HG03066 (cell line): Measurements from ENCODE around the gene FOXA2.
"Not testable (repeated sequence)": the region's sequence is repeated elsewhere in the genome, so short reads cannot be mapped to it uniquely, and the experiment has no call there.

ENCODE experiments used
- ATAC-seq: cut with Tn5 transposase; IDR thresholded peaks from one replicate; pipeline ENCODE4 v1.9.1; 2021; ENCODE audit warnings: low read depth; ENCODE audit not compliant: unreplicated experiment

The FOXA2 gene

DNA sequence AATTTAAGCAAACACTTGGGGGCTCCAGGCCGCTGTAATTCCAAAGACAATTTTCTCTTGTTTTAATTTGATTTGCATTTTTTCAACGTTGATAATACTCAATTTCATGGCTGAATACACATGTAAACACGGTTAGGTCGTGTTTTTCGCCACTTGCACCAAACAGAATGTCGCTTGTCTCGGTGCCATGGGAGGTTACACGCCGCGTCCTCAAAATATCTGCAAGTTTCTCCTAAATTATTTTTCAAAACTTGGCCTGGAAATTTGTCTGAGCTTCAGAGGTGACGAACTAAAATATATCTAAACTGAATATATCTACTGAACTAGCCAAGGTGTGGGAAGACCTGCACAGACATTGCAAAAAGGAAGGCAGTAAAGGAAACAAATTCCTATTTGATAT, 15.0 kb downstream of the FOXA2 start:
- ATAC-seq = no peak

DNA sequence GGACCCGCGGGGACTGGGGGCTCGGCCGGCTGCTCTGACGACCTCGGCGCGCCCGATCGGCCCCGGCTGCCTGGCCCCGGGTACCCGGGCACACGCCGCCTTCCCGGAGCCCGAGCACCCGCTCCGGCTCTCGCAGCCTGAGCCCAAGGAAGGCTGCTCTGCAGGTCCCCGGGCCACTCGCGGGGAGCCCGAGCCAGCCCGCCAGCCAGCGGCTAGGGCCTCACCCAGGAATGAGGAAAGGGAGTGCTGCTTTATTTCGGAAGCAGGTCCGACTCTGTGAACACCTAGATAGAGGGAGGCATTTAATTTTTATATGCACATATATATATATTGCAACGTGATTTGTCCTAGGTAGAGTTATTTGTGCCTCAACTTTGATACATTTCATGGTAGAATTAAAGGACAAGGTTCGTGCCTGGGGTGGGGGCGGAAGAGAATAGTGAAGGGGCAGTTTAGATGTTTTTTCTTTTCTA, 15.5 kb downstream of the FOXA2 start:
- no peak for ATAC-seq

DNA sequence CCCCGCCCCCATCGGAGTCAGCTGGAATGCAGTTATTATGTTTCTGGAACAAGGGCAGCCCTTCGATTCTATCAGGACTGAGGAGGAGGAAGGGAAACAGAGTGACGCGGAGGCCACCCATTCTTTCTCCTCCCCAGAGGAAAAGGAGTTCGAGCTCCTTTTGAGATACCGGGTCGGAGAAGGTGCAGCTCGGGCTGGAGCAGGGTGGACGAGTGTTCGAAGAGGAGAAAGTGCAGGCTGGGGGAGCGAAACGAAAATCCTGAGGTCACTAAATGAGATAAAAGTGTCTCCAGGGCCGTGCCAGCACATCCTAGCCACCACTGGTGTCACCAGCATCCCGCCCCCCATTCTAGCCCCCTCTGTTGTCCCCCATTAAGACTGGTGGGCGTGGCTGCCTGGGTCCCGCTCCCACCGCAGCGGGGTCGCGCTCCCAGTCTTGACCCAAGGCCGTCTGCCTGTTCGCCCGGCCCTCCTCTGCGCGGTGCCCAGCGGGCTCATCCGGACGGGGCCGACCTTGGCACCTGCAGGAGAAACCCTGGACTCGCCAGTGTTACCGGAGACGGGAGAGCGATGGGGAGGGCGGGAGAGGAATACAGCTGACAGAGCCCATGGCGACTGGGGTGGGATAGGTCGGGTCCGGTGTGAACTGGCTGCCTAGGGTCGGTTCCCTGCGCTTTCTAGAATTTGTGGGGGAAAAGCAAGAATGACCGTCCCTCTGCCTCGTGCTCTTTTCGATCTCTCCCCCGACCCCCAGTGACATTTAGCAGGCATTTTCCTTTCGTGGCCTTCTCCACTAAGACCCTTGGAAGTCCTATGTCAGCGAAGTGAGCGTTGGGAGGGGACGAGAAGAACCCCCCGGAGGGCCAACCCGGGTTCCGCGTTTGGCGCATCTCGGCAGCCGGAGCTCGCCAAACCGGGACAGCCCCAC, 16.2 kb downstream of the FOXA2 start:
- no peak for ATAC-seq

DNA sequence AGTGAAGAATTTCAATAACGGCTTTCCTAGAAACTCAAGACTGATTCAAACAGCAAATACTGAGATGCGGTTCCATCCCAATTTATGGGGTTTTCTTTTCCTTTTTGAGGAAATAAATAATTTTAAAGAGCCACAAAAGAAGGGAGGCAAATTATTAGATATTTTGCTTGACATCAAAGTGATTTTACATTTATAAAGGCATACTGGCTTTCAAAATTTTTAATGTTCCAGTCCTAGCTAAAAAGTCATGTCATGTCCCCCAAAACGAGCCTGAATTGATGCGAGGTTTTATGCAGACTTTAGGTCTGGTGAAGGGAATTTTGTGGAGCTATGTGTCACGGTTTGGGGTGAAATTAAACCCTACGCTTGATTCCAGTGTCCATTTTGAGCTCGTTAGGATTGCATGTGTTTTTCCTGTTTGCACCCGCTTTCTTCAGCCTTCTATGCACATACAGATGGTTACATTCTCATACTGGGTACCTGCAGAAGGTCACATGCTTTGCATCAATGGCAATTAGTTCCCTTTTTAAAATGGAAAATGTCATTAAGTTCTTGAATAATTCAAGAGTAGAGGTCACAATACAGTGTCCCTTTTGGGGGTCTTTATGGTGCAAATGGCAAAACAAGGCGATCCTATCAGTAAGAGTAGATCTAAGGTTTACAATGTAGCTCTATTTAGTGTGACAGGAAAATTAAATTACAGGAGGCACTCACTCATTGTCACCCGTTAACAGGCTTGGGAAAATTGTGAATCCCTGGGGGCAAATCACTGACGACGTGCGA, 17.3 kb downstream of the FOXA2 start:
- ATAC-seq = no peak

DNA sequence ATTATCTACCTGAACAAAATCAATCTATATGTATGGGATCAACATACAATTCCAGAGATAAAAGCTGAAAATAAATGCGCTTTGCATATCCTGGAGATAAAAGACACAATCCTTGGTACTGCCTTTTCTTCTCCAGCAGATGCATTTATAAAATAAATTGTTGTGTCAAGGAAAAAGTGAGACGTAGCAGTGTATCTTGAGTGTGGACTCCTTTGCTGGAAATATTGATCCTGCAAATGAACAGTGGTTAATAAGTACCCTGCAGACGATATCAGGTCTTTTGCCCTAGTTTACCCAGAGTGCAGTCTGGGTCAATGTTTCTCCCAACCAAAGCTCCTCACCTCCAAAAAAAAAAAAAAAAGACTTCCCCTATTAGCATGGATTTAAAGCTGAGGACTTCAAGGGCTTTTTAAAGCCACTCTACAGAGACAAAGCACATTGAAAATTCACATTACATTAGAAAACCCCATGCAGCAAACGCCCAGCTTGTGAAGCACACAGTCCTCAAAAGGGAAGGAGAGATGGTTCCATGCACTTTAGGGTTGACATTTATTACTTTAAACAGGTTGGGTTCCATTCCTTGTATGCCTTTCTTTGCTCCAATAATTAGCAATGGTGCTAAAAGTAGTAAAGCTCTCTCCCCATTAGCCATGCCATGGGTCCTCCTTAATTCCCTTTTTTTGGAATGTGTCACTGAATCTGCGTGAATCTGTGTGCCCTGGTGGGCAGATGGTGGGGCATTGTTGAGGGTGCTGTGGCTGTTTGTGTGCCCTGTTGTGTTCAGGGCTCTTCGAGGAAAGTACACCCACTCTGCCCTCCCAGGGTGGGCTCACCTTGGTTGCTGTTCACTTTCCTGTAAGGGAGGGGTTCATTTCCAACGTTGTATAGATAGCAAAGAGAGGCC, 21.1 kb downstream of the FOXA2 start:
- no peak for ATAC-seq

DNA sequence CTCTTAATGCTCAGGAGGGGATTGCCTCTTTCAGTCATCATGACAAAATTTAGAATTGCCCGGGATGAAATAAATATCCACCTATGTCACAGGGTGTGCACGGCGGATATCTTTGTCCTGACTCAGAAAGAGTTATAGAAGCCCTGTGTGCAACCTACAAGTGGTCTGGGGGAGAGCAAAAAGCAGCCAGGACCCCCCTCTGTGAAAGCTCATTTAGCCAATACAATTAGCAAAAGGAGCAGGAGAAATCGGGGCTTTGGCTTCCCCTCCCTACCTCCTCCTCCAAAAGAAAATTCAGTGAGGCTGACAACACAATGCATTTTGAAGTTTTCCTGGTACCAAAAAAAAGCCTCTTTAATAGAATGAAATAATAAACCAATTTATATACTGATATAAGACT, 21.8 kb downstream of the FOXA2 start:
- ATAC-seq = no peak

DNA sequence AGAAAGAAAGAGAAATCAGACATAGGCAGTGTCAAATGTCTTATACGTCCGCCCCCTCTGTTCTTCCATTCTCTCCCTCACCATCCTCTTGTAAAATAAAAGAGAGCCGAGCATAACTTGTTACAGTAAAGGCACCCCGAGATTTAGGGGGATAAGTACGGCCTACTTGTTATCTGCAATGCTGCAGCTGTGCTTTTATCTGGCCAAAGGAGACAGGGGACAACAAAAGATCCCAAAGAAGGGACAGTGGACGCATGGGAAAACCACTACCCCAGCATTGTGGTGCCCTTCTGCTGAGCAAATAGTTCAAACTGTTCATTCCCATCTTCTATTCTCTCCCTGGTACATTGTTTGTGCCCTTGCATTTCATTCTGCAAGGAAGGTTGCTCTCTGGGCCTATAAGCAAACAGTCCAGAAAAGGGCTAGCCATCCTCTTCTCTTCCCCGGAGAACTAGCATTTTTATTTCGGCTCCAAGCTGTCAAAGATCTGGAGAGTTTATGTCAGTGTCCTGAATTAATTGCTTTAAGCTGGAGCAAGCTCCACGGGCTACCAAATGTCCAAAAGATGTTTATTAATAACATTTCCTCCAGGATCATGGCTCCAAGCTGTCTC, 22.3 kb downstream of the FOXA2 start:
- ATAC-seq = no peak

DNA sequence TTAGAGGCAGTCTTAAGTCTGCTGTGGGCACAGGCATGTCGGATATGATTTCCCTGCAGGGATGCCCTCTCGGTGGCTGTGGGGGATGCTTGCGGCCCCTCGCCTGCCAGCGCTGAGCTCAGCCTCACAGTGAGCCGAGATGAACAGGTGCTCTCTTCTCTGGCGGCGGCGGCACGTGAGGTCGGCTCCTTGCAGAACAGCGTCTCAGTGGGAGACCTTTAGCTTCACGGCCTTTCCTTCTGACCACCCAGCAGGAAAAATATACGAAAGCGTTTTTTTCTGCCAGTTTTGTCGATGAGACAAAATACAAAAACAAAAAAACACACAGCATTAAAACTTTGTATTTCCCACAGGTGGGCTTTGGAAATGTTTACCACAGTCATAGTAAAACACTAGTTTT, 23.6 kb downstream of the FOXA2 start:
- no peak for ATAC-seq

DNA sequence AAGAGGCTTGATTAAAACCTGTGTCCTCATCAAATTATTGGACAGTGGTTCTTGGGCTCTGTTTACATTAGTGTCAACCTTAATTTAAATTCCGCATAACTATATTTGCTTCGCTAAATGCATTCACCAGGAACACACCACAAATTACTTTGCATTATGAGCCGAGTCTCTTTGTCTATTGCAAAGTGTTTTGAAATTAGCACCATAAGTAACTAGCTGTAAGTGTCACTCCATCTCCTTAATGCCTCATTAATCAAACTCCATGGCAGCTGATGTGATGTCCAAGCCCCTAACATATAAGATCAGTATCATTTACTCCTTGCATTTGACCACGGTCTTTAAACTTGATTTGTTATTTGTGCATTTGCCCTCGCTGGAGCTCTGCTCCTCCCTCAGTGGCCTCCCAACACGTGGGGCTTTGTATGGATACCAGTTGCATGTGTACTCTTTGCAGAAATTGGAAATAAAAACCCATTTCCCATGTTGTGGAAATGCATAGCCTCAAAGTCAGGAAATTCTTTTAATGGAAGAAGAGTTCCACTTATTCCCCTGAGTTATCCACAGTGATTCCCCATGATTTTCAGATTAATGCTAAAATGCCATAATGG, 24.6 kb downstream of the FOXA2 start:
- no peak for ATAC-seq

DNA sequence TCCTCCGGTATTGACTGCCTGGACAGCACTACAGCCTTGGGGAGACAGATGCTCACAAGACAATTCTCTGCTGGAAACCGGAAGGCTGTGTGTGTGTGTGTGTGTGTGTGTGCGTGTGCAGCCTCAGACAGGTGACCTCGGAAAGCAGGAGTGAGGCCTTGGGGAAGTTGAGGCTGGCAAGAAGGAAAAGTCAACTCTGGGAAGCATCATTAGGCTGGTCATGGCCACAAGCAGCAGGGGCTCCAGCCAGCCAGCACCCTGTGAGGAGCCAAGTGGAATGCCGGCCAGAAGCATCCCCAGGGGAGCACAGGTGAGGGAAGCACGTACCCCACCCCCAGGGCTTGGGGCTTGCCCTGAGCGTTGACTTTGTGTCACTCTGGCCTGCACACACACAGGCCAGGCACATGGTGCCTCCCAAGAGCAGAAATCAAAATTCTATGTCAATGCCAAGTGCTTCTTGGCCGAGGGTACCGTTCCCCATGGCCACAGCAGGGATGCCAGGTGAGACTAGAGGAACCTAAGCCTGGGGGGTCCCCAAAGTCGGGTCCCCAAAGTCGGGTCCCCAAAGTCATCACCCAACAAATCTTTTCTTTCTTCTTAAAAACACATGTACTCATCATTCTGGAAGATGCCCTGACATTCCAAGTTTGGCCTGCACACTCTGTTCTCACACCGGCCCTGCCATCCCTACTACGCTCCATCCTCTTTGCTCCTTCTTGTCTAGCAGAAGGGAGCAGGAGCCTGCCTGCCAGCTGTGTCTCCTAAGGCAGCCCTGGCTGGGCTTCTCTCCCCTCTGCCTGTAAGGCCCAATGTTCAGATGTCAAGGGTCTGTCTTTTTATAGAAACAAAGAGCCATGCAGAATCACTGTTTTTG, 26.7 kb downstream of the FOXA2 start:
- no peak for ATAC-seq

DNA sequence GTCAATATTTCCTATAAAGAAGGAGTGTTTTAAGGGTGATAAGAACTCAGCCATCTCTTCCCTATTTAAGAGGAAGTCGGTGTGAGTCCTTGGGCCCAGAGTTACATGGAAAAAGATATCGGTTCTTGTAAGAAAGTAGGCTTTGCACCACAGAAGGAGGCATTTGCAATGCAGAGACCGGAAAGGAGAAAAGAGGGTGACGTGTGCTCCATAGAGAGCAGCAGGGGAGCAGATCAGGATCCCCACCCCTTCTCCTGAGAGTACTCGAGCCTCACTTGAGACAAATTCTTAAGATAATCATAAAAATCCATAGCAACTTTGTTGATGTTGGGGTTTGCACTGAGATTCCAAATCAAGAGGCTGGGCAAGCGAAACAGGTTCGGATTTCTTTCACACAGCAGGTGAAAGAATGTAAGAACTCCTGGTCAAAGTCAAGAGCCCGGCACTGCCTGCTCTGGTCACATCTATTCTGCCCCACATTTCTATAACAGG, 27.8 kb downstream of the FOXA2 start:
- ATAC-seq = no peak

DNA sequence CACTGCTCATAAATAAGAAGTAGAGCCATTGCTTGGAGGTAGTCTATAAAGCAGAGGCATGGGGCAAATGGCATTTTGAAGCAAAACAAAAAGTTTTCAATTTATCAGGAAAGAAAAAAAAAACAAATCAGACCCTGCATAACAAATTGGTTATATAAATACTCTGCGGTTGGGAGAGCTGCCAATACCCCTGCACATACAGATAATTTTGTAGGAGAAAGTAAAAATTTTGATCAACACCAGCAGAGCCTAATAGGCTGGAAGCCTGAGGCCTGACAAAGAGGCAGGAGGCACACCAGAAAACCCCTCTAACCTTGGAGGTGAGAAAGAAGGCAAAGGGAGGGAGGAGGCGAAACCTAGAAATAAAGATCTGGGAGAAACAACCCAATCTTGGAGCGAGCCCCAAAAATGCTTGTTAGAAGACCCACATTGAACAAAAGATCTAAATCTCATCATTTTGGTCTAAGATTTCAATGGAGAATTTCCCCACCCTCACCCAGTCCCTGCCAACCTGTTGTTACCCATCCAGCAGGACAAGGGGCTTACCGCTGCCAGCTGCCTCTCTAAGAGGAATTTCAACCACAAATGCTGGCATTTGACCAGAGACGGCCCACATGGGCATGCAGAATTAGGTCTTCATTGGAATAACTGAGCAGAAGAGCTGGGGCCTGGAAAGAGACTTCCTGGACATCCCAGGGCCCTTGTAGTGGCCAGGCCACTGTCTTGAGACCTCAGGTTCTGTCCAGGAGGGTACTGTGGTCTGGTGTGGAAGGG, 28.4 kb downstream of the FOXA2 start:
- no peak for ATAC-seq

DNA sequence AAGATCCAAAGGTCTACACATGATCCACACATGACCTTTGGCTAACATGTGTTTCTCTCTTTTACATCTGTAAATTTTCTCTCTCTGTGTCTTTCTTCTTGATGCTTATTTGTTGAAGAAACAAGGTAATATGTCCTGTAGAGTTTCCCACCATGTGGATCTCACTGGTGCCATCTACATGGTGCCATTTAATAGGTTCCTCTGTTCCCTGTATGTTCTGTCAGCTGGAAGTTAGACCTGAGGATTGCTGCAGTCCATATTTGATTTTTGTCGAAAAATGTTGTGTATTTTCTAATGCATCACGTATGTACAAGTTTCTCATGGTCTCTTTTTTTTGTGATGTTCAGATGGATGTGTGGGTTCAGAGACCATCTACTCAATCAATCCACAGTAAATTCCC, 30.0 kb downstream of the FOXA2 start:
- ATAC-seq = no peak

DNA sequence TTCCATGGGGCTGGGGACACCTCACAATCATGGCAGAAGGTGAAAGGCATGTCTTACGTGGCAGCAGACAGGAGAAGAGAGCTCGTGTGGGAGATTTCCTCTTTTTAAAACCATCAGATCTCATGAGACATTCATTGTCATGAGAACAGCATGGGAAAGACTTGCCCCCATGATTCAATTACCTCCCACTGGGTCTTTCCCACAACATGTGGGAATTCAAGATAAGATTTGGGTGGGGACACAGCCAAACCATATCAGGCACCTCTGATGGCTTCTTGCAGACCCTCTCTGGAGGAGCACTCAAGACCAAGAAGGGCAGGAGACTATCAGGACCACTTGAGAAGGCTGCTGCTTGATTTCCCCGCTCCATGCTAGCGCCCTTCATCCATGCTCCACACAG, 33.9 kb downstream of the FOXA2 start:
- ATAC-seq = not testable (repeated sequence)

DNA sequence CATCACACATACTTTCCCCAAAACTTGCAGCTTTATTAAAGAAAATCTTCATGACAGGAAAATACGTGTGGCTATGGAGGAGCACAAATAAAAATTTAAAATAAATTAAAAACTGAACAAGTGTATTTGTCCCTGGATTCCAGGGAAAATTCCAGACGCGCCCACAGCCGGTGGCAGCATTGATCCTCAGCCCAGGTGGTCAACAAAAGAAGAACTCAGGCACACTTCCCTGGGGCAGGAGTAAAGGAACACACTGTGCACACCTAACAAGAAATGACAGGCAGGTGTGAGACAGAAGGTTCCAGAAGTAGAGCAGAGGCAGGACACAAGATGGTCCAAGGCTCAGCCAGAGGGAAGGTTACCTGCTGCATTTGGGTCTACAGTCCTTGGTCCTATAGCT, 36.3 kb downstream of the FOXA2 start:
- ATAC-seq = no peak

DNA sequence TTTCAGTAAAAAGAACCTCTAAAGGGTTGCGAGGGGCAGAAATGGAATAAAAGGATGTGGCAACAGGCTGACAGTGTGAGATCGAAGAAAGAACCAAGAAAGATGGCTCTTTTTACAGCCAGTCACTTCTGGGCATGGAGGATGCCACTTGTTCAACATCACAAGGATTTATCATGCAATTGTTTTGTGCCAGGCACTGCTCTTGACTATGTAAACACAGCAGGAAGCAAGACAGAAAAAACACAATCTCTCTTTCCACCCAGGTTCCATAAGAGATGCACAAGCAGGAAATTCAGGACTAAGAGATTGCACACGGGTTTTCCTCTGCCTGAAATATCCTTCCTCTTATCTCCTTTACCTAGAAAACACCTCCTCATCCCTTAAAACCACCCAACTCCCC, 38.0 kb downstream of the FOXA2 start:
- no peak for ATAC-seq

DNA sequence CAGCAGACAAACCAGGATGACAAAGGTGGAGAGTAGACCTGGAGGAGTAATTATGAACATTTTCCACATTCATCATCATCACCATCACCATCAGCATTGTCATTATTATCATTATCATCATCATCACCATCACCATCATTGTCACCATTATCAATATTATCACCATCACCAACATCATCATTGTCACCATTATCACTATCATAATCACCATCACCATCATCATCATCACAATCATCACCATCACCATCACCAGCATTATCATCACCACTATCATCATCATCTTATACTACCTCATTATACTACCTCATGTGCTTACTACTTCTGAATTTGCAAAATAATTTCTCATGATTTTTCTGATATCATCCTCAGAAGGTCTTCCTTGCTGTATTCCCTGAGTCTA, 39.3 kb downstream of the FOXA2 start:
- ATAC-seq = no peak

DNA sequence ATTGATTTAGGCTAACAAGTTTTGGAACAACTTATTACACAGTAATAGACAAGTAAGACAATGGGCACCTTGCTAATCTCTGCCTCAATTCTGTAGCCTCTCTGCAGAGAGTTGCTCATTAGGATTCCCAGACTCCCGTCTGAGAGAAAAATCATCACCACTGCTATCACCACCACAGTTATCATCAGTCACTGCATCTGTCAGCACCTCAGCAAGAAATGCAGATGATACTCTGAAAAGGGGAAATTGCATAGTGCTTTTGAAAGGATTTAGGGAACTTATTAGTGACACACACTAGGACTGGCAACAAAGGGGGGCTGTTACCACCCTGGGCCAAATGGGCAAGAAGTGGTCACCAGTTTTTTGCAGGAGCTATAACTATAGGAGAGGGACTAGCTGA, 39.9 kb downstream of the FOXA2 start:
- ATAC-seq = no peak
